C4-2B (cell line): Measurements from ENCODE around the gene RNF112.

Source experiments
- H3K27ac ChIP-seq: fragments of 450-650 bp; 2 replicates; pipeline ENCODE4 v1.5.1; 2017
- CTCF ChIP-seq: fragments of 450-650 bp; conservative IDR thresholded peaks from 2 replicates; pipeline ENCODE4 v1.5.1; 2017; ENCODE audit warnings: mild to moderate bottlenecking
- ZFX ChIP-seq: fragments of 450-650 bp; IDR thresholded peaks from 2 replicates; pipeline ENCODE4 v1.6.1; 2017

Gene RNF112

GRCh38 chr17:19376811-19377210 is 34.2 kb upstream of the RNF112 start:
- TF ChIP-seq CTCF (no peak), ZFX (no peak)
- no peak overlapping the region for H3K27ac ChIP-seq

GRCh38 chr17:19377602-19378415 is 33.2 kb upstream of the RNF112 start:
- H3K27ac ChIP-seq = peak overlapping the region; percentile 88
- TF ChIP-seq ZFX (no peak), CTCF (no peak)

GRCh38 chr17:19378416-19379360 is 32.3 kb upstream of the RNF112 start, which contains the start of gene MAPK7:
Gene MAPK7, plus strand, starts transcription at chr17:19378498. Its CDS starts 403 bp downstream, at chr17:19378901.
- H3K27ac ChIP-seq = peak within 1 kb of the TSS; percentile 88
- TF ChIP-seq ZFX = no peak
- TF ChIP-seq CTCF = no peak

- no peak for TF ChIP-seq ZFX
- no peak for TF ChIP-seq CTCF
- H3K27ac ChIP-seq = peak overlapping the region; percentile 88; the same call in 1 of the 2 replicates
Measured at GRCh38 chr17:19379361-19380065, 31.5 kb upstream of the RNF112 start.

- H3K27ac ChIP-seq = no peak overlapping the region
- no peak for TF ChIP-seq CTCF
- no peak for TF ChIP-seq ZFX
Measured at GRCh38 chr17:19380481-19381301, 30.3 kb upstream of the RNF112 start.

GRCh38 chr17:19381361-19381740 is 29.7 kb upstream of the RNF112 start:
- no peak overlapping the region for H3K27ac ChIP-seq

More at GRCh38 chr17:19381361-19381740, 29.7 kb upstream of the RNF112 start:
- no peak for TF ChIP-seq CTCF
